Smooth muscle cell (in vitro differentiated cells): ENCODE data around the gene CRYZL1. TPM values are rescaled to one million over a fixed set of nuclear protein-coding genes. Genes with fewer than 3 reads are reported as not detected.
A peak's percentile ranks its signal among the peaks of the same experiment; 100 is the strongest.

Experiments used
- DNase-seq: peaks from one replicate; lab custom pipeline; 2025; ENCODE audit not compliant: unreplicated experiment; lab: John Stamatoyannopoulos, UW
- H2AFZ ChIP-seq: fragments of 200-600 bp; sonication (generic); 2 replicates; pipeline ENCODE4 v1.6.0; 2016; ENCODE audit warnings: antibody characterized with exemption, low read depth, mild to moderate bottlenecking
- H3F3A ChIP-seq: fragments of 200-600 bp; sonication (generic); 2 replicates; pipeline ENCODE4 v1.6.0; 2017; ENCODE audit warnings: antibody characterized with exemption, low read depth
- H3K27ac ChIP-seq: fragments of 200-600 bp; sonication (generic); 2 replicates; pipeline ENCODE4 v1.5.1; 2016; ENCODE audit warnings: low read depth, mild to moderate bottlenecking
- H3K27me3 ChIP-seq: fragments of 200-600 bp; sonication (generic); 2 replicates; pipeline ENCODE4 v1.6.1; 2016; ENCODE audit warnings: low read depth, mild to moderate bottlenecking
- H3K36me3 ChIP-seq: fragments of 200-600 bp; sonication (generic); 2 replicates; pipeline ENCODE4 v1.5.1; 2016; ENCODE audit warnings: low read depth
- H3K4me1 ChIP-seq: fragments of 200-600 bp; sonication (generic); 2 replicates; pipeline ENCODE4 v1.5.1; 2016; ENCODE audit warnings: low read depth
- H3K4me2 ChIP-seq: fragments of 200-600 bp; sonication (generic); 2 replicates; pipeline ENCODE4 v1.6.0; 2016; ENCODE audit warnings: mild to moderate bottlenecking
- H3K4me3 ChIP-seq: fragments of 200-600 bp; sonication (generic); 2 replicates; pipeline ENCODE4 v1.5.1; 2016; ENCODE audit warnings: mild to moderate bottlenecking
- H3K79me2 ChIP-seq: fragments of 200-600 bp; sonication (generic); 2 replicates; pipeline ENCODE4 v1.6.0; 2016; ENCODE audit warnings: low read depth, mild to moderate bottlenecking
- H3K9ac ChIP-seq: fragments of 200-600 bp; sonication (generic); 2 replicates; pipeline ENCODE4 v1.6.0; 2016; ENCODE audit warnings: low read depth
- H3K9me3 ChIP-seq: fragments of 200-600 bp; sonication (generic); replicated peaks from 2 replicates; pipeline ENCODE4 v1.5.1; 2016; ENCODE audit warnings: low read depth
- H4K20me1 ChIP-seq: fragments of 200-600 bp; sonication (generic); 2 replicates; pipeline ENCODE4 v1.6.0; 2016; ENCODE audit warnings: low read depth
- WGBS: methylation state at CpG from one replicate; pipeline ENCODE4 v1.1.7; 2016; ENCODE audit warnings: low lambda C conversion rate; 5-methylcytosine and 5-hydroxymethylcytosine counted together
- polyA plus RNA-seq: library from polyadenylated mRNA; unstranded; fragments of >200 nt; fragmentation: Nextera tagmentation; extraction: Ambion mirVana; gene quantifications from 2 replicates; pipeline ENCODE4 v1.2.1, GENCODE V29; 2016
- total RNA-seq: library from RNA; depleted of rRNA; stranded (reverse); fragments of >200 nt; gene quantifications from 2 replicates; pipeline ENCODE4 v1.2.3, GENCODE V29; 2014
- TF ChIP-seq, protein P1 (sequence below): fragments of 200-600 bp; sonication (generic); IDR thresholded peaks from 2 replicates; pipeline ENCODE4 v1.5.1; 2017; ENCODE audit warnings: borderline replicate concordance, mild to moderate bottlenecking, antibody characterized with exemption; ENCODE audit not compliant: insufficient read depth, poor library complexity, severe bottlenecking

The CRYZL1 gene
- total RNA-seq (36.7 and 48.3 TPM in 2 replicates), polyA plus RNA-seq (37.7 and 39.9 TPM in 2 replicates)

DNA sequence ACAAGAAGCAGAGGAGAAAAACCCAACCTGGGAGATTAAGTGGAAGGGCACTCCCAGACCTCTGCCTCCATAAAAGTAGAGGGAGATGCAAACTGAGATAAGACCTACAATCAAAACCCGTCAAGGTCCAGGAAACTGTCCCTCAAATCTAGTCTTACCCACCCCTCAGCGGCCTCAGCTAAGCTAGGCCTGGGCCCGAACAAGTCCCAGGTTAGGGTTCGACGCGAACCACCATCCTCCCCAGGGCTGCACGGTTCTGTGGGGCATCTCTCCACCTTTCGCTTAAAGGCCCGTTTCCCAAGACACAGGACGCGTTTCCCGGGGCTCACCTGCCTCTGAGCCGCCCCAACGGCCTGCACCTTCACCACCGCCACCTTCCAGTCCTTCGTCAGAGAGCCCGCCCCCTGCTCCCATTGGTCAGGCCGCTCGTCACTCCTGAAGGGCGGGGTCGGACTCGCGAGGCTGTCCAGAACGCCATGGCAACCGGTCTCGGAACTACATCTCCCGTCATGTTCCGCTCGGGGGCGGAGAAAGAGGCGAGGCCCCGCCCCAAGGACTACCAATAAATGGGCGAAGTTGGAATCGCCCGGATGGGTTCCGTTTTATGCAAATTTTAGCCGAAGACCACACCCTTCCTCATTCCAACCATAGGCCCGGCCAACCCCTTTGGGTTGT is at the start of gene CRYZL1:
Gene CRYZL1 (minus strand): TSS at position 390 of the 675 bp plus-strand sequence. CDS start 10,190 bp downstream, outside the sequence.
- peak; percentile 93 for DNase-seq
- peak within 1 kb of the TSS; percentile 95 for H2AFZ ChIP-seq
- peak within 1 kb of the TSS; percentile 86 for H3K27ac ChIP-seq
- H3K9ac ChIP-seq, result peak within 1 kb of the TSS; percentile 78
- H3K4me1 ChIP-seq, result peaks cover 18% of the 10 kb centered on the region
- H3K4me3 ChIP-seq, result peak within 1 kb of the TSS; percentile 74
- TF ChIP-seq, protein P1, sequence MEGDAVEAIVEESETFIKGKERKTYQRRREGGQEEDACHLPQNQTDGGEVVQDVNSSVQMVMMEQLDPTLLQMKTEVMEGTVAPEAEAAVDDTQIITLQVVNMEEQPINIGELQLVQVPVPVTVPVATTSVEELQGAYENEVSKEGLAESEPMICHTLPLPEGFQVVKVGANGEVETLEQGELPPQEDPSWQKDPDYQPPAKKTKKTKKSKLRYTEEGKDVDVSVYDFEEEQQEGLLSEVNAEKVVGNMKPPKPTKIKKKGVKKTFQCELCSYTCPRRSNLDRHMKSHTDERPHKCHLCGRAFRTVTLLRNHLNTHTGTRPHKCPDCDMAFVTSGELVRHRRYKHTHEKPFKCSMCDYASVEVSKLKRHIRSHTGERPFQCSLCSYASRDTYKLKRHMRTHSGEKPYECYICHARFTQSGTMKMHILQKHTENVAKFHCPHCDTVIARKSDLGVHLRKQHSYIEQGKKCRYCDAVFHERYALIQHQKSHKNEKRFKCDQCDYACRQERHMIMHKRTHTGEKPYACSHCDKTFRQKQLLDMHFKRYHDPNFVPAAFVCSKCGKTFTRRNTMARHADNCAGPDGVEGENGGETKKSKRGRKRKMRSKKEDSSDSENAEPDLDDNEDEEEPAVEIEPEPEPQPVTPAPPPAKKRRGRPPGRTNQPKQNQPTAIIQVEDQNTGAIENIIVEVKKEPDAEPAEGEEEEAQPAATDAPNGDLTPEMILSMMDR, result no peak
- under 1% methylated on average over 38 of the region's 38 CpGs for WGBS
- no peaks in the 10 kb centered on the region for H3K27me3 ChIP-seq
- peaks cover 5% of the 10 kb centered on the region for H3F3A ChIP-seq
- H3K36me3 ChIP-seq, result no peaks in the 10 kb centered on the region
- H3K9me3 ChIP-seq, result no peaks in the 10 kb centered on the region
- peaks cover 81% of the 10 kb centered on the region for H3K79me2 ChIP-seq
- peaks cover 56% of the 10 kb centered on the region for H4K20me1 ChIP-seq
- H3K4me2 ChIP-seq, result peak within 1 kb of the TSS; percentile 91

DNA sequence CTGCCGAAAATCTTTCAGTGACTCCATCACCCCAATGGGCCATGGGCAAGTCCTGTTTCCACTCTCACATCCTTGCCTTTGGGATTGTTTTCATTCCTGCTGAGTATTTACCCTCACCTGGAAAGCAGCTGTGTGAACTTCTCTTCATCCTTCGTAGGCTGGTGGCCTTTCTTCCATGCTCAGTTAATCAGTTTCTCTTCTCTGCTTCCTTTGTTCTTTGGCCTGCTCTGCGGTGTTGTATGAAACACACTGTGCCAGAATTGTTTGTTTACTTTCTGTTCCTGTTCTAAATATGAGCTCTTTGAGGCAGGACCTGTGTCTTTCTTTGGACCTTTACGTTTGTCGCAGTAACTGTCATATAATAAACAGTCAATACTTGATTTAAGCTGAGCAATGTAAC is 49.3 kb upstream of the CRYZL1 start:
- 92% methylated on average over 5 of the region's 5 CpGs for WGBS
- Histone ChIP-seq H3K27ac (no peak overlapping the region), H2AFZ (no peak overlapping the region), H3K9ac (no peak overlapping the region), H3K79me2 (peaks cover 98% of the 10 kb centered on the region), H3F3A (no peaks in the 10 kb centered on the region), H3K27me3 (no peaks in the 10 kb centered on the region), H4K20me1 (peaks cover 88% of the 10 kb centered on the region), H3K36me3 (no peaks in the 10 kb centered on the region), H3K4me2 (no peak overlapping the region), H3K9me3 (no peaks in the 10 kb centered on the region), H3K4me3 (no peak overlapping the region), H3K4me1 (peaks cover 21% of the 10 kb centered on the region)
- TF ChIP-seq, protein P1, result no peak
- no peak for DNase-seq

DNA sequence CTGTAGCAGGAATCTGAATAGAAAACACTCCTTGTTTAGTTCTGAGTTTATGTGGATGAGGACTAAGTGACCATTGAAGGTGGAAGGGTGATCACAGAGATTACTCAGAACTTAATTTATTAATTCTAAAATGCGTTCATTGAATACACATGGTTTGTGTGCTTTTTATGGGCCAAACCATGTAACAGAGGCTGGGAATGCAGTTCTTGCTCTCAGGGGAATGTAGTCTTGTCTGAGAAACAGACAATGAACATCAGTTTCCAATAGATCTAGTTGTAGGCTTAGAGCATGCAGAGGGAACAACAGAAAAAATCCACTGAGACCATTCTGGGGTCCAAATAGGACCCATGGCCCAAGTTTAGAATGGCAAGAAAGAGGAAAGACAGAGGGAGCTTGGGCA is 46.8 kb upstream of the CRYZL1 start:
- Histone ChIP-seq H3K27ac (peak overlapping the region; percentile 16), H3K4me2 (no peak overlapping the region)

More for the DNA sequence above, 46.8 kb upstream of the CRYZL1 start:
- Histone ChIP-seq H3K9me3 (no peaks in the 10 kb centered on the region), H3K4me1 (peaks cover 37% of the 10 kb centered on the region), H4K20me1 (peaks cover 88% of the 10 kb centered on the region), H3F3A (peaks cover 12% of the 10 kb centered on the region), H3K36me3 (no peaks in the 10 kb centered on the region), H3K79me2 (peaks cover 91% of the 10 kb centered on the region), H2AFZ (no peak overlapping the region), H3K9ac (no peak overlapping the region), H3K4me3 (no peak overlapping the region), H3K27me3 (no peaks in the 10 kb centered on the region)
- WGBS, result 81% methylated on average over 1 of the region's 1 CpG
- TF ChIP-seq, protein P1, result no peak
- no peak for DNase-seq
